ENCODE measurements around the gene FBXO21. TPM values are rescaled to one million over a fixed set of nuclear protein-coding genes. Genes with fewer than 3 reads are reported as not detected.

Gene FBXO21
- total and polyA plus RNA-seq, 2 of the 13 experiments (the other 11 are each of a cell fraction or from before 2014, with no cell fraction given), result 15.6 to 32.5 TPM

GRCh38 chr12:117208206-117208605, 17.9 kb upstream of the FBXO21 start:
- H3K9me3 ChIP-seq (ENCODE audit: low read length), result no peaks in the 10 kb centered on the region
- ChIA-PET POLR2A (no interaction called here), CTCF (ENCODE audit: low intra/inter-chr PET ratio, low total read pairs) (no interaction called here)
- in situ Hi-C loops (cut with HindIII; ENCODE audit: extremely low pct_ligation_motif_present, low pct_unique_long_range_greater_than_20kb) (no loop called here), intact Hi-C loops (cut with micrococcal nuclease; ENCODE audit: unreplicated experiment) (no loop called here)
- H4K20me1 ChIP-seq (ENCODE audit: insufficient read depth, low read length), result no peaks in the 10 kb centered on the region
- WGBS (ENCODE audit: low lambda C conversion rate), result 64% methylated on average over 12 of the region's 16 CpGs
- FAIRE-seq (no peak), ATAC-seq (no peak), DNase-seq (ENCODE audit: low spot score) (no peak)
- H3K4me1 ChIP-seq (ENCODE audit: insufficient read depth, low read length), result no peaks in the 10 kb centered on the region
- H3K36me3 ChIP-seq (replicated peaks in 1 of 2; ENCODE audit: control insufficient read depth in 1 of 2, insufficient read depth in 2 of 2, low read length in 2 of 2), result no peaks in the 10 kb centered on the region
- no peak overlapping the region for H3K4me3 ChIP-seq (replicated peaks in 1 of 3; ENCODE audit: insufficient read depth in 1 of 3, low read depth in 2 of 3, low read length in 3 of 3)
- BruUV-seq (replicated peaks), result no TSS peak
- H2AFZ ChIP-seq (ENCODE audit: low read length), result no peak overlapping the region
- H3K9ac ChIP-seq (ENCODE audit: insufficient read depth, low read depth, low read length), result no peak overlapping the region
- H3K4me2 ChIP-seq (ENCODE audit: low read depth, low read length), result no peak overlapping the region
- TF ChIP-seq ZNF333 (CRISPR knock-in tag; IDR thresholded peaks at IDR 0.05; ENCODE audit: borderline replicate concordance), result no peak
- H3K27me3 ChIP-seq (ENCODE audit: control insufficient read depth in 1 of 2, insufficient read depth in 2 of 2, low read length in 2 of 2), result peaks cover 4 to 28% of the 10 kb centered on the region in 2 experiments; a peak in 4 of 5 replicates
- H3K27ac ChIP-seq (ENCODE audit: extremely low read length, insufficient read depth, low read length), result no peak overlapping the region
- no peaks in the 10 kb centered on the region for H3K79me2 ChIP-seq (ENCODE audit: insufficient read depth, low read length)

GRCh38 chr12:117207675-117208074, 17.4 kb upstream of the FBXO21 start:
- Histone ChIP-seq H3K79me2 (ENCODE audit: insufficient read depth, low read length) (no peaks in the 10 kb centered on the region), H3K27ac (ENCODE audit: extremely low read length, insufficient read depth, low read length) (no peak overlapping the region), H2AFZ (ENCODE audit: low read length) (no peak overlapping the region), H3K4me1 (ENCODE audit: insufficient read depth, low read length) (no peaks in the 10 kb centered on the region), H3K4me3 (replicated peaks in 1 of 3; ENCODE audit: insufficient read depth in 1 of 3, low read depth in 2 of 3, low read length in 3 of 3) (no peak overlapping the region), H4K20me1 (ENCODE audit: insufficient read depth, low read length) (no peaks in the 10 kb centered on the region), H3K4me2 (ENCODE audit: low read depth, low read length) (no peak overlapping the region), H3K27me3 (ENCODE audit: control insufficient read depth in 1 of 2, insufficient read depth in 2 of 2, low read length in 2 of 2) (peaks cover 4 to 28% of the 10 kb centered on the region in 2 experiments; a peak in 4 of 5 replicates), H3K9ac (ENCODE audit: insufficient read depth, low read depth, low read length) (no peak overlapping the region), H3K9me3 (ENCODE audit: low read length) (no peaks in the 10 kb centered on the region), H3K36me3 (replicated peaks in 1 of 2; ENCODE audit: control insufficient read depth in 1 of 2, insufficient read depth in 2 of 2, low read length in 2 of 2) (no peaks in the 10 kb centered on the region)
- intact Hi-C loops (cut with micrococcal nuclease; ENCODE audit: unreplicated experiment), result no loop called here
- FAIRE-seq, result no peak
- no peak for TF ChIP-seq ZNF274 (CRISPR knock-in tag; IDR thresholded peaks at IDR 0.05)
- TF ChIP-seq ETV5 (CRISPR knock-in tag; IDR thresholded peaks at IDR 0.05; ENCODE audit: borderline replicate concordance), result no peak
- no peak for TF ChIP-seq ZFY (CRISPR knock-in tag; IDR thresholded peaks at IDR 0.05)
- no peak for TF ChIP-seq ZBTB43 (CRISPR knock-in tag; conservative IDR thresholded peaks at IDR 0.05)
- no peak for TF ChIP-seq KAT8 (CRISPR knock-in tag; IDR thresholded peaks at IDR 0.05)
- no peak for TF ChIP-seq PAX8 (CRISPR knock-in tag; IDR thresholded peaks at IDR 0.05; ENCODE audit: borderline replicate concordance)
- TF ChIP-seq ZFP91 (CRISPR knock-in tag; IDR thresholded peaks at IDR 0.05; ENCODE audit: borderline replicate concordance), result no peak
- no peak for TF ChIP-seq FOXK2 (IDR thresholded peaks at IDR 0.05)
- TF ChIP-seq FUBP1 (CRISPR knock-in tag; IDR thresholded peaks at IDR 0.05; ENCODE audit: borderline replicate concordance), result no peak
- no peak for TF ChIP-seq CREM (IDR thresholded peaks at IDR 0.05)
- TF ChIP-seq CREM (CRISPR knock-in tag; IDR thresholded peaks at IDR 0.05), result no peak
- TF ChIP-seq ATAD3A (CRISPR knock-in tag; IDR thresholded peaks at IDR 0.05), result no peak
- no peak for TF ChIP-seq FOXK1 (CRISPR knock-in tag; IDR thresholded peaks at IDR 0.05; ENCODE audit: borderline replicate concordance, low read depth)
- no TSS peak for BruUV-seq (replicated peaks)
- in situ Hi-C loops (cut with HindIII; ENCODE audit: extremely low pct_ligation_motif_present, low pct_unique_long_range_greater_than_20kb), result no loop called here
- POLR2A ChIA-PET, result no interaction called here
- 70% methylated on average over 2 of the region's 2 CpGs for WGBS (ENCODE audit: low lambda C conversion rate)
- CTCF ChIA-PET (ENCODE audit: low intra/inter-chr PET ratio, low total read pairs), result no interaction called here
- ATAC-seq, result no peak
- DNase-seq (ENCODE audit: low spot score), result no peak

All from HepG2 (cell line).